Measurements from ENCODE around the gene AAGAB. TPM values are rescaled to one million over a fixed set of nuclear protein-coding genes. Genes with fewer than 3 reads are reported as not detected.
A peak's percentile ranks its signal among the peaks of the same experiment; 100 is the strongest.

Gene AAGAB
- total and polyA plus RNA-seq, 9 donors, result 7.8 to 37.1 (median 22.8) TPM

DNA sequence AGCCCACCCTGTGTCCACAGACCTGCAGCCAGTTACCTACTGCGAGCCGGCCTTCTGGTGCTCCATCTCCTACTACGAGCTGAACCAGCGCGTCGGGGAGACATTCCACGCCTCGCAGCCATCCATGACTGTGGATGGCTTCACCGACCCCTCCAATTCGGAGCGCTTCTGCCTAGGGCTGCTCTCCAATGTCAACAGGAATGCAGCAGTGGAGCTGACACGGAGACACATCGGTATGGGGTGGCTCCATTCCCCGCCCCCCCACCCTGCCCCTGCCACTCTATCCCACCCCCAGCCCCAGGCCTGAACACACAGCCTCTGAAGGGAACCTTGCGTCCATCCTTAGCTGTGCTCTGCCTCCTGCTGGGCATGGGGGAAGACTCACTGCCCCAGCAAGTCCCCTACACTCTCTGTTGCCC, 73.2 kb downstream of the AAGAB start:
- no peak for TF ChIP-seq POLR2A (IDR thresholded peaks at IDR 0.05)
- no peak for TF ChIP-seq EP300 (IDR thresholded peaks at IDR 0.05)
- TF ChIP-seq, protein P1, sequence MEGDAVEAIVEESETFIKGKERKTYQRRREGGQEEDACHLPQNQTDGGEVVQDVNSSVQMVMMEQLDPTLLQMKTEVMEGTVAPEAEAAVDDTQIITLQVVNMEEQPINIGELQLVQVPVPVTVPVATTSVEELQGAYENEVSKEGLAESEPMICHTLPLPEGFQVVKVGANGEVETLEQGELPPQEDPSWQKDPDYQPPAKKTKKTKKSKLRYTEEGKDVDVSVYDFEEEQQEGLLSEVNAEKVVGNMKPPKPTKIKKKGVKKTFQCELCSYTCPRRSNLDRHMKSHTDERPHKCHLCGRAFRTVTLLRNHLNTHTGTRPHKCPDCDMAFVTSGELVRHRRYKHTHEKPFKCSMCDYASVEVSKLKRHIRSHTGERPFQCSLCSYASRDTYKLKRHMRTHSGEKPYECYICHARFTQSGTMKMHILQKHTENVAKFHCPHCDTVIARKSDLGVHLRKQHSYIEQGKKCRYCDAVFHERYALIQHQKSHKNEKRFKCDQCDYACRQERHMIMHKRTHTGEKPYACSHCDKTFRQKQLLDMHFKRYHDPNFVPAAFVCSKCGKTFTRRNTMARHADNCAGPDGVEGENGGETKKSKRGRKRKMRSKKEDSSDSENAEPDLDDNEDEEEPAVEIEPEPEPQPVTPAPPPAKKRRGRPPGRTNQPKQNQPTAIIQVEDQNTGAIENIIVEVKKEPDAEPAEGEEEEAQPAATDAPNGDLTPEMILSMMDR (IDR thresholded peaks at IDR 0.05), result no peak
- DNase-seq, result peak in 1 of 5 donors; percentile 24
- Histone ChIP-seq H3K9me3 (no peaks in the 10 kb centered on the region), H3K36me3 (no peaks in the 10 kb centered on the region), H3K4me3 (no peak overlapping the region), H3K4me1 (ENCODE audit: insufficient read depth) (peaks cover 21% of the 10 kb centered on the region), H3K27ac (no peak overlapping the region), H3K27me3 (no peaks in the 10 kb centered on the region)
- intact Hi-C loops (cut with DNase I), result loop anchor here in 1 of 4 donors (10.0 kb wide), 1 partner anchor 116 kb away; the partner anchor contains the start of gene SMAD3
- WGBS, 3 donors, result 95 to 96% (median 95%) methylated on average over 15 of the region's 15 CpGs

DNA sequence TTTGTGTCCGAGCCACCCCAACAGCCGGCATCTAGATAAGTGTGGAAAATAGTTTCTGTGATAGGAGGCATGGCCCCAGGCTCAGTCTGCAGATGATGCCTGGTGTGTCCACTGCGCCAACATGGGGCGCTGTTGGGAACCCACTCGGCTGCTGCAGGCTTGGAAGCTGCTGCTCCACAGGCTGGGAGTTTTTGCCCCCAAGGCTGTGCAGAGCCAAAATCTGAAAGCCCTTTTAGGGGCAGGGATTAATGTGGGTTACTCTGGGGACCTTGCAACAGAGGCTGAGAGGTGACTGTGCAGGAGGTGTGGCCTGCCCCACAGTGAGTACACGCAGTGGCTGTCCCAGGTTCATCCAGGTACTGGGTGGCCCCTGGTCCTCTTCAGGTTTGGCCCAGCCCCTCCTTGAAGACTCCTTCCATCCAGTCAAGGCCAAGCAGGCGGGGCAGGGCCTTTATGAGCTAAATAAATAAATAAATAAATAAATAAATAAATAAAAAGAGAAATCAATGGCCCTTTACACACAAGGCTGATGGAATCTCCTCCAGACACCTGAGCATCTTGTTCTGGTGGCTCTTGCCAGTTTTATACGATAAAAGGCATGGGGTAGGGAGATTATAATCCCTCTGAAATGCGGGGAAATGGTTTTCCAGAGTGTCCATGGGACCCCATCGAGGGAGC, 73.8 kb downstream of the AAGAB start:
- intact Hi-C loops (cut with DNase I), result loop anchor here in 1 of 4 donors (10.0 kb wide), 1 partner anchor 116 kb away; the partner anchor contains the start of gene SMAD3
- H3K9me3 ChIP-seq, result no peaks in the 10 kb centered on the region
- no peak for TF ChIP-seq POLR2A (IDR thresholded peaks at IDR 0.05)
- TF ChIP-seq EP300 (IDR thresholded peaks at IDR 0.05), result no peak
- TF ChIP-seq, protein P1 (IDR thresholded peaks at IDR 0.05), result no peak
- H3K36me3 ChIP-seq, result no peaks in the 10 kb centered on the region
- WGBS, 3 donors, result 97 to 98% (median 97%) methylated on average over 10 of the region's 10 CpGs
- H3K27ac ChIP-seq, result no peak overlapping the region
- no peaks in the 10 kb centered on the region for H3K27me3 ChIP-seq
- H3K4me1 ChIP-seq (ENCODE audit: insufficient read depth), result peaks cover 18% of the 10 kb centered on the region
- H3K4me3 ChIP-seq, result no peak overlapping the region
- DNase-seq, result peak in 1 of 5 donors; percentile 20

DNA sequence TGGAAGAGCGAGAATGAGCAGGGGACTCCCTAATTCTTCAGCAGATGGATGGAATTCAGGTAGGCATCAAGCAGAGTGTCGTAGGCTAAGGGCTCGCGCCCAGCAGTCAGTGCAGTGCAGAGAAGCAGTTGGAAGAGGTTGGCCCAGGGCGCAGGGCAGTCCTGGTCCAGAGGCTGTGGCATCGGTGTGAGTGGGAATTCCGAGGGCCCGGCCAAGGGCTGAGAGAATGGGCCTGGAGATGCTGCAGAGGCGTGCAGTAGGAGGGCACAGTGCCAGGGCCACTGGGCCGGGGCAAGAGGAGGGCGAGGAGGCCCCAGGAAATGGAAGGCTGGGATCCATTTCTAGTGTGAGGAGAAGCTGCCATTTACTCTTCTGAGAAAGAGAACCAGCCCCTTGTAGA, 74.4 kb downstream of the AAGAB start:
- Histone ChIP-seq H3K36me3 (no peaks in the 10 kb centered on the region), H3K27ac (no peak overlapping the region), H3K9me3 (no peaks in the 10 kb centered on the region), H3K27me3 (no peaks in the 10 kb centered on the region), H3K4me3 (no peak overlapping the region), H3K4me1 (ENCODE audit: insufficient read depth) (peaks cover 14% of the 10 kb centered on the region)
- TF ChIP-seq EP300 (IDR thresholded peaks at IDR 0.05) (no peak), POLR2A (IDR thresholded peaks at IDR 0.05) (no peak)
- TF ChIP-seq, protein P1 (IDR thresholded peaks at IDR 0.05), result no peak
- DNase-seq, result peak in 1 of 5 donors; percentile 37
- 94 to 97% (median 95%) methylated on average over 11 of the region's 11 CpGs for WGBS, 3 donors
- intact Hi-C loops (cut with DNase I), result loop anchor here in 1 of 4 donors (10.0 kb wide), 1 partner anchor 115 kb away; the partner anchor contains the start of gene SMAD3

DNA sequence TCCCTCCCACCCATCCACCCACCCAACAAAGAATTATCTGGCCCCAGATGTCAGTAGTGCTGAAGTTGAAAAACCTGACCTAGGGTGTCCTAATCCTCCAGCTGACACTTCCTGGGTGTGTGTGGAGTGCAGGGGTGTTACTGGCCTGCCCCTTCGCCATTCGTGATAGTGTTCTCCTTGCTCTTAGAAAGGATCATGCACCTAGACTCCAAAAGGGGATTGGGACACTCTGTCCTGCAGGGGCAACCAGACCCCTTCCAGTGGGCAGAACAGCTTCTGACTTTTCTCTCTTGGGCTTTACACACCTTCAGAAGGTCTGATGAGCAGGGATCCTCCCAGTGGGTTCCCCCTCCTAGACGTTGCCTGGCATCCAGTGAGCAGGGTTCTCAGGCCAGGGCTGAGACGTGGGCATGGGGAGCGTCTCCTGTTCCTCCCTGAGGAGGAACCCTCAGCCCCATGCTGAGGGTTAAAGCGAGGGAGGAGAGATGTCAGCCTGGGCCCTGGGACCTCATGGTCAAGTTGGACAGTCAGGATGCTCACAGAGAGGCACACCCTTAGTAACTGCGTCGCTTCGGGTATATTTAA, 75.0 kb downstream of the AAGAB start:
- intact Hi-C loops (cut with DNase I), result loop anchor here in 1 of 4 donors (10.0 kb wide), 1 partner anchor 1015 kb away; no protein-coding TSS in a partner anchor
- H3K36me3 ChIP-seq, result no peaks in the 10 kb centered on the region
- peaks cover 14% of the 10 kb centered on the region for H3K4me1 ChIP-seq (ENCODE audit: insufficient read depth)
- WGBS, 3 donors, result 90 to 91% (median 91%) methylated on average over 9 of the region's 9 CpGs
- H3K4me3 ChIP-seq, result no peak overlapping the region
- H3K9me3 ChIP-seq, result no peaks in the 10 kb centered on the region
- TF ChIP-seq EP300 (IDR thresholded peaks at IDR 0.05) (no peak), POLR2A (IDR thresholded peaks at IDR 0.05) (no peak)
- TF ChIP-seq, protein P1 (IDR thresholded peaks at IDR 0.05), result no peak
- no peaks in the 10 kb centered on the region for H3K27me3 ChIP-seq
- peak overlapping the region in 1 of 2 donors; percentile 36 for H3K27ac ChIP-seq
- no peak for DNase-seq
